IMR-90 (cell line): Measurements from ENCODE around the gene LMO1. TPM values are rescaled to one million over a fixed set of nuclear protein-coding genes. Genes with fewer than 3 reads are reported as not detected.

Experiments
- ATAC-seq: fragments of 200-7000 bp; cut with Tn5 transposase; 2 replicates; pipeline ENCODE4 v1.9.1; 2020; ENCODE audit warnings: low read depth, mild to moderate bottlenecking, moderate library complexity
- BruUV-seq: library from RNA; stranded (reverse); fragments of 400-500 nt; replicated peaks from 2 replicates; lab custom pipeline; 2021; lab: Mats Ljungman, UMichigan
- CTCF ChIA-PET: fragments of 300-600 bp; formaldehyde crosslinking; extraction: SDS; loops from one replicate; lab custom pipeline; 2021; ENCODE audit warnings: antibody characterized with exemption; lab: Yijun Ruan, JAX
- POLR2A ChIA-PET: fragments of 300-600 bp; sonication (Branson Sonifier 250); formaldehyde crosslinking; loops from one replicate; lab custom pipeline; 2022; ENCODE audit warnings: antibody characterized with exemption; ENCODE audit not compliant: unreplicated experiment; lab: Charles Lee
- DNase-seq: peaks from one replicate; pipeline ENCODE4 v3.0.0; 2013
- H2AFZ ChIP-seq: replicated peaks from 2 replicates; pipeline ENCODE3; 2013; ENCODE audit warnings: low read length, mild to moderate bottlenecking; ENCODE audit not compliant: poor library complexity
- H2AK5ac ChIP-seq: 2 replicates; pipeline ENCODE4 v1.6.1; 2013; ENCODE audit warnings: low read depth, low read length, inconsistent platforms
- H2AK9ac ChIP-seq: replicated peaks from 2 replicates; pipeline ENCODE3; 2013; ENCODE audit warnings: mild to moderate bottlenecking, low read depth, low read length, moderate library complexity; ENCODE audit not compliant: poor library complexity
- H2BK120ac ChIP-seq: 2 replicates; pipeline ENCODE4 v1.6.1; 2013; ENCODE audit warnings: low read depth, low read length, inconsistent platforms
- H2BK15ac ChIP-seq: 3 replicates; pipeline ENCODE4 v1.6.1; 2013; ENCODE audit warnings: low read depth, low read length, inconsistent platforms
- H2BK20ac ChIP-seq: 2 replicates; pipeline ENCODE4 v1.6.1; 2013; ENCODE audit warnings: low read depth, mild to moderate bottlenecking, inconsistent platforms, low read length, moderate library complexity
- H2BK5ac ChIP-seq: 2 replicates; pipeline ENCODE4 v1.6.1; 2013; ENCODE audit warnings: mild to moderate bottlenecking, low read depth, low read length, inconsistent platforms; ENCODE audit not compliant: poor library complexity, severe bottlenecking
- H3K14ac ChIP-seq: replicated peaks from 2 replicates; pipeline ENCODE4 v1.6.1; 2013; ENCODE audit warnings: low read depth, low read length, inconsistent platforms
- H3K18ac ChIP-seq: 2 replicates; pipeline ENCODE4 v1.6.1; 2013; ENCODE audit warnings: low read depth, low read length, control low read depth
- H3K23ac ChIP-seq: 2 replicates; pipeline ENCODE4 v1.6.1; 2013; ENCODE audit warnings: low read depth, low read length, inconsistent platforms
- H3K27ac ChIP-seq: 2 replicates; pipeline ENCODE4 v1.5.1; 2013; ENCODE audit warnings: mild to moderate bottlenecking, control low read depth, low read length; ENCODE audit not compliant: insufficient read depth
- H3K27me3 ChIP-seq: 2 replicates; pipeline ENCODE4 v1.6.1; 2013; ENCODE audit warnings: low read length; ENCODE audit not compliant: control insufficient read depth, insufficient read depth
- H3K36me3 ChIP-seq: 2 replicates; pipeline ENCODE4 v1.6.1; 2013; ENCODE audit warnings: low read length, mixed read lengths; ENCODE audit not compliant: control insufficient read depth, insufficient read depth
- H3K4ac ChIP-seq: 2 replicates; pipeline ENCODE4 v1.6.1; 2013; ENCODE audit warnings: low read depth, low read length, inconsistent platforms
- H3K4me1 ChIP-seq: 2 replicates; pipeline ENCODE4 v1.6.1; 2013; ENCODE audit warnings: low read length, mixed read lengths; ENCODE audit not compliant: control insufficient read depth, insufficient read depth
- H3K4me2 ChIP-seq: 2 replicates; pipeline ENCODE4 v1.6.1; 2013; ENCODE audit warnings: low read depth, mild to moderate bottlenecking, control low read depth, low read length, moderate library complexity
- H3K4me3 ChIP-seq: 2 replicates; pipeline ENCODE4 v1.5.1; 2013; ENCODE audit warnings: low read depth, mild to moderate bottlenecking, control low read depth, low read length, moderate library complexity; ENCODE audit not compliant: insufficient read depth
- H3K56ac ChIP-seq: 2 replicates; pipeline ENCODE4 v1.6.1; 2013; ENCODE audit warnings: low read length, inconsistent platforms; ENCODE audit not compliant: insufficient read depth; ENCODE audit errors: extremely low read depth
- H3K79me1 ChIP-seq, 2 experiments: 2 replicates each; pipeline ENCODE4 v1.6.1; 2013; ENCODE audit warnings: low read length in 2 of 2, inconsistent platforms in 1 of 2, low read depth in 1 of 2
- H3K9ac ChIP-seq: 2 replicates; pipeline ENCODE4 v1.6.1; 2013; ENCODE audit warnings: low read depth, low read length, control low read depth
- H3K9me1 ChIP-seq: 2 replicates; pipeline ENCODE4 v1.6.1; 2013; ENCODE audit warnings: low read length, inconsistent platforms; ENCODE audit not compliant: insufficient read depth
- H3K9me3 ChIP-seq: 2 replicates; pipeline ENCODE4 v1.6.1; 2013; ENCODE audit warnings: low read length; ENCODE audit not compliant: control insufficient read depth, insufficient read depth
- H4K20me1 ChIP-seq: 2 replicates; pipeline ENCODE4 v1.6.1; 2013; ENCODE audit warnings: low read length, inconsistent platforms; ENCODE audit not compliant: insufficient read depth
- H4K5ac ChIP-seq: 2 replicates; pipeline ENCODE4 v1.6.1; 2013; ENCODE audit warnings: mild to moderate bottlenecking, low read depth, low read length, control low read depth
- H4K8ac ChIP-seq, 2 experiments: 2 replicates each; pipeline ENCODE4 v1.6.1; 2013; ENCODE audit warnings: low read depth in 2 of 2, low read length in 2 of 2, control low read depth in 1 of 2, inconsistent platforms in 1 of 2
- H4K91ac ChIP-seq: 2 replicates; pipeline ENCODE4 v1.6.1; 2013; ENCODE audit warnings: low read depth, low read length, inconsistent platforms; ENCODE audit not compliant: insufficient read depth
- BHLHE40 ChIP-seq: fragments of 150-350 bp; IDR thresholded peaks from 2 replicates; pipeline ENCODE4 v1.6.1; 2016; ENCODE audit warnings: mild to moderate bottlenecking, low read depth, low read length
- CEBPB ChIP-seq: IDR thresholded peaks from 2 replicates; pipeline ENCODE4 v1.6.1; 2012; ENCODE audit warnings: low read depth, low read length, improper control_type of control experiment
- CHD1 ChIP-seq: IDR thresholded peaks from 2 replicates; pipeline ENCODE4 v1.6.1; 2012; ENCODE audit warnings: low read depth, low read length, improper control_type of control experiment
- CTCF ChIP-seq: conservative IDR thresholded peaks from 2 replicates; pipeline ENCODE4 v1.5.1; 2012; ENCODE audit warnings: mild to moderate bottlenecking, low read depth, low read length, improper control_type of control experiment
- ELK1 ChIP-seq: fragments of 150-350 bp; IDR thresholded peaks from 2 replicates; pipeline ENCODE4 v1.6.1; 2016; ENCODE audit warnings: low read depth, mild to moderate bottlenecking, low read length, moderate library complexity, borderline replicate concordance
- FOS ChIP-seq: fragments of 150-350 bp; IDR thresholded peaks from 2 replicates; pipeline ENCODE4 v1.6.1; 2016; ENCODE audit warnings: low read depth, low read length
- MAFK ChIP-seq: IDR thresholded peaks from 2 replicates; pipeline ENCODE4 v1.6.1; 2012; ENCODE audit warnings: low read depth, low read length, improper control_type of control experiment
- MAZ ChIP-seq: IDR thresholded peaks from 2 replicates; pipeline ENCODE4 v1.6.1; 2012; ENCODE audit warnings: low read depth, mild to moderate bottlenecking, low read length, improper control_type of control experiment, moderate library complexity, borderline replicate concordance
- MXI1 ChIP-seq: IDR thresholded peaks from 2 replicates; pipeline ENCODE4 v1.6.1; 2012; ENCODE audit warnings: low read depth, mild to moderate bottlenecking, low read length, moderate library complexity, borderline replicate concordance
- NFE2L2 ChIP-seq: fragments of 150-350 bp; IDR thresholded peaks from 2 replicates; pipeline ENCODE4 v1.6.1; 2016; ENCODE audit warnings: low read depth, mild to moderate bottlenecking, low read length
- POLR2A ChIP-seq: IDR thresholded peaks from 2 replicates; pipeline ENCODE4 v1.6.1; 2012; ENCODE audit warnings: mild to moderate bottlenecking, low read depth, low read length
- RAD21 ChIP-seq: IDR thresholded peaks from 2 replicates; pipeline ENCODE4 v1.6.1; 2012; ENCODE audit warnings: low read length, improper control_type of control experiment
- RCOR1 ChIP-seq: IDR thresholded peaks from 2 replicates; pipeline ENCODE4 v1.6.1; 2012; ENCODE audit warnings: mild to moderate bottlenecking, low read length, improper control_type of control experiment; ENCODE audit not compliant: insufficient replicate concordance
- RFX5 ChIP-seq: IDR thresholded peaks from 2 replicates; pipeline ENCODE4 v1.8.0; 2012; ENCODE audit warnings: low read depth, mild to moderate bottlenecking, low read length, moderate library complexity
- SMC3 ChIP-seq: fragments of 150-350 bp; IDR thresholded peaks from 2 replicates; pipeline ENCODE4 v1.6.1; 2016; ENCODE audit warnings: low read depth, mild to moderate bottlenecking, antibody characterized with exemption, low read length, moderate library complexity
- WGBS, 2 experiments: methylation state at CpG; one replicate each; pipeline versions ENCODE4 v1.1.5 to v1.1.7; 2013; ENCODE audit warnings: missing lambda C conversion rate in 2 of 2; ENCODE audit not compliant: insufficient read length in 1 of 2; ENCODE audit errors: extremely low coverage in 2 of 2; 5-methylcytosine and 5-hydroxymethylcytosine counted together
- dilution Hi-C: fragments of 300-500 bp; cut with HindIII; formaldehyde crosslinking; loops from one replicate; pipeline ENCODE4 v1.14.3; 2018; ENCODE audit warnings: low sequenced_read_pairs; ENCODE audit not compliant: unreplicated experiment
- in situ Hi-C: fragments of 300-500 bp; cut with MboI; formaldehyde crosslinking; loops from 3 replicates; pipeline ENCODE4 v1.14.3; 2019; ENCODE audit warnings: low sequenced_read_pairs, inconsistent platforms, mixed read lengths
- intact Hi-C: fragments of 100-400 bp; cut with micrococcal nuclease; formaldehyde crosslinking; loops from 2 replicates; pipeline ENCODE4 v1.10.0; 2022
- polyA plus RNA-seq, 3 experiments: library from polyadenylated mRNA; depleted of rRNA; stranded (reverse); fragments of >200 nt; gene quantifications; 2 replicates each; pipeline ENCODE4 v1.2.3, GENCODE V29; 2012; ENCODE audit warnings: low replicate concordance in 1 of 3
- total RNA-seq: library from RNA; depleted of rRNA; stranded (reverse); fragments of >200 nt; gene quantifications from 2 replicates; pipeline ENCODE4 v1.2.3, GENCODE V29; 2012
- TF ChIP-seq, protein P1 (sequence below): fragments of 150-350 bp; IDR thresholded peaks from 2 replicates; pipeline ENCODE4 v1.6.1; 2017; ENCODE audit warnings: mild to moderate bottlenecking, antibody characterized with exemption, low read length, low read depth

LMO1 gene
- total and polyA plus RNA-seq, 2 of the 4 experiments (the other 2 are of a cell fraction), result not detected

DNA sequence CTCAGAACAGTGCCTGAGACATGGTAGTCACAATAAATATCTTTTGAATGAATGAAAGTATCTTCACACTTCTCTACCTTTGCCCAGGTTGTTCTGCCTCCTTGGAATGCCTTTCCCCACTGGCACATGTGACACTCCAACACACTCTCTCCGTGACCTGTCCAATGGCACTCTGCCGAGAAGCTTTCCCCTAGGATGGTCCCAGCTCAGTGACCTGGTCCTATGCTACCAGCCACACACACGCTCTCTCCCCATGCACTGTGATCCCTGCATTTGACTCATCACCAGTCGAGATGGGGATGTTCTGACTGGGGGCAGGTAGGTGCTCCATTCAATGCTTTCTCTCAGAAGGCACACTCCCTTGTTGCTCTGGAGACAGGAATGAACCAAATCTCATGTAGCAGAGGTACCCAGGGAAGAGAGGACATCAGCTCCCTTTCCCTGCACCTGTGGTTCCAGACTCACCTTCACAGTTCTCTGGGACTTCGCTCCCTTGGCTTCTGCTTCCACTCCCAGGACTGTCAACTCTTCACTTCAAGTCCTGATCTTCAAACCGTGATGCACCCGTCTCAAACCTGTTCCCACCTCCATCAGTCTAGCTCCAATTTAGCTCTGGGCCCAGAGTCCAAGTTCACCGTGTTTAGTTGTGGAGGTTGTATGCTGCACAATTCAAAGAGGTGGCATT lies 30.7 kb upstream of the LMO1 start:
- DNase-seq, result no peak
- ChIA-PET CTCF (no interaction called here), POLR2A (no interaction called here)
- TF ChIP-seq RAD21 (no peak), POLR2A (no peak), BHLHE40 (no peak), RFX5 (no peak), NFE2L2 (no peak), ELK1 (no peak), MXI1 (no peak), RCOR1 (no peak), CTCF (no peak), MAFK (no peak), CHD1 (no peak), SMC3 (no peak), CEBPB (no peak), MAZ (no peak), FOS (no peak)
- TF ChIP-seq, protein P1, sequence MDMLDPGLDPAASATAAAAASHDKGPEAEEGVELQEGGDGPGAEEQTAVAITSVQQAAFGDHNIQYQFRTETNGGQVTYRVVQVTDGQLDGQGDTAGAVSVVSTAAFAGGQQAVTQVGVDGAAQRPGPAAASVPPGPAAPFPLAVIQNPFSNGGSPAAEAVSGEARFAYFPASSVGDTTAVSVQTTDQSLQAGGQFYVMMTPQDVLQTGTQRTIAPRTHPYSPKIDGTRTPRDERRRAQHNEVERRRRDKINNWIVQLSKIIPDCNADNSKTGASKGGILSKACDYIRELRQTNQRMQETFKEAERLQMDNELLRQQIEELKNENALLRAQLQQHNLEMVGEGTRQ, result no peak
- H2BK20ac ChIP-seq, result no peak overlapping the region
- no peak overlapping the region for H3K18ac ChIP-seq
- dilution Hi-C loops, result no loop called here
- no peak overlapping the region for H4K91ac ChIP-seq
- no TSS peak for BruUV-seq
- H2AK9ac ChIP-seq, result no peak overlapping the region
- no peaks in the 10 kb centered on the region for H3K36me3 ChIP-seq
- no peak overlapping the region for H2AK5ac ChIP-seq
- H3K56ac ChIP-seq, result no peak overlapping the region
- H4K5ac ChIP-seq, result no peak overlapping the region
- H3K4me3 ChIP-seq, result no peak overlapping the region
- no peak overlapping the region for H3K23ac ChIP-seq
- peaks cover 21% of the 10 kb centered on the region for H3K27me3 ChIP-seq
- no peak overlapping the region for H3K14ac ChIP-seq
- no peak overlapping the region for H3K27ac ChIP-seq
- ATAC-seq, result no peak
- H3K4ac ChIP-seq, result no peak overlapping the region
- H2AFZ ChIP-seq, result no peak overlapping the region
- H4K8ac ChIP-seq, result no peak overlapping the region
- no peak overlapping the region for H2BK15ac ChIP-seq
- H3K79me1 ChIP-seq, result no peaks in the 10 kb centered on the region
- H3K4me1 ChIP-seq, result no peaks in the 10 kb centered on the region
- no peaks in the 10 kb centered on the region for H3K9me3 ChIP-seq
- no peaks in the 10 kb centered on the region for H4K20me1 ChIP-seq
- no peak overlapping the region for H3K4me2 ChIP-seq
- H2BK120ac ChIP-seq, result no peak overlapping the region
- no peak overlapping the region for H2BK5ac ChIP-seq
- no peaks in the 10 kb centered on the region for H3K9me1 ChIP-seq
- H3K9ac ChIP-seq, result no peak overlapping the region
- intact Hi-C loops, result no loop called here
- WGBS, 2 experiments, result 90% methylated on average over 2 of the region's 8 CpGs; no CpG with 5 or more reads in 1 of the 2 experiments
- in situ Hi-C loops, result no loop called here
